WTC11 (cell line): Measurements from ENCODE around the gene ODAD4. TPM values are rescaled to one million over a fixed set of nuclear protein-coding genes. Genes with fewer than 3 reads are reported as not detected.

Source experiments
- ATAC-seq: fragments of 200-7000 bp; cut with Tn5 transposase; 2 replicates; pipeline ENCODE4 v1.10.0; 2021; ENCODE audit warnings: mild to moderate bottlenecking, moderate library complexity
- CTCF ChIA-PET: fragments of 300-600 bp; sonication (Branson Sonifier 250); formaldehyde crosslinking; loops from one replicate; lab custom pipeline; 2021; ENCODE audit warnings: antibody characterized with exemption; lab: Charles Lee
- POLR2A ChIA-PET: fragments of 350-600 bp; sonication (Branson Sonifier 250); formaldehyde crosslinking; loops from one replicate; lab custom pipeline; 2021; ENCODE audit warnings: antibody characterized with exemption; lab: Charles Lee
- DNase-seq: peaks from one replicate; pipeline ENCODE4 v3.0.0; 2021; ENCODE audit warnings: low spot score
- H3K27ac Mint-ChIP-seq: 2 replicates; pipeline ENCODE4 v1.8.0; 2021; ENCODE audit warnings: mixed read lengths
- H3K27me3 Mint-ChIP-seq: 2 replicates; pipeline ENCODE4 v1.8.0; 2021; ENCODE audit warnings: low read depth, mild to moderate bottlenecking, moderate library complexity, mixed read lengths
- H3K36me3 Mint-ChIP-seq: 2 replicates; pipeline ENCODE4 v1.8.0; 2021; ENCODE audit warnings: mixed read lengths
- H3K4me1 Mint-ChIP-seq: 2 replicates; pipeline ENCODE4 v1.8.0; 2022; ENCODE audit warnings: mixed read lengths
- H3K4me3 Mint-ChIP-seq: 2 replicates; pipeline ENCODE4 v1.8.0; 2021; ENCODE audit warnings: mild to moderate bottlenecking, moderate library complexity, mixed read lengths
- H3K9me3 Mint-ChIP-seq: 2 replicates; pipeline ENCODE4 v1.8.0; 2021; ENCODE audit warnings: mixed read lengths
- ATF2 ChIP-seq: sonication (generic); formaldehyde crosslinking; IDR thresholded peaks from 2 replicates; pipeline ENCODE4 v1.8.1; 2022; ENCODE audit warnings: low read depth, missing genetic modification reagents, borderline replicate concordance
- ATF3 ChIP-seq: sonication (generic); formaldehyde crosslinking; conservative IDR thresholded peaks from 2 replicates; pipeline ENCODE4 v1.8.1; 2022; ENCODE audit warnings: mild to moderate bottlenecking, missing genetic modification reagents
- CREM ChIP-seq: sonication (generic); formaldehyde crosslinking; IDR thresholded peaks from 2 replicates; pipeline ENCODE4 v1.8.1; 2022; ENCODE audit warnings: mild to moderate bottlenecking, missing genetic modification reagents, moderate library complexity
- FOXK1 ChIP-seq: sonication (generic); formaldehyde crosslinking; IDR thresholded peaks from 2 replicates; pipeline ENCODE4 v1.8.0; 2022; ENCODE audit warnings: mild to moderate bottlenecking, moderate library complexity, missing genetic modification reagents
- GABPB1 ChIP-seq: sonication (generic); formaldehyde crosslinking; IDR thresholded peaks from 2 replicates; pipeline ENCODE4 v1.8.1; 2023; ENCODE audit warnings: mild to moderate bottlenecking, missing genetic modification reagents
- HMGA2 ChIP-seq: fragments of 250-450 bp; sonication (Bioruptor Pico); IDR thresholded peaks from 2 replicates; pipeline ENCODE4 v1.4.0; 2021; ENCODE audit warnings: mild to moderate bottlenecking, moderate library complexity
- IRF1 ChIP-seq: sonication (generic); formaldehyde crosslinking; IDR thresholded peaks from 2 replicates; pipeline ENCODE4 v1.8.0; 2023; ENCODE audit warnings: missing genetic modification reagents
- JAZF1 ChIP-seq: fragments of 250-450 bp; sonication (Bioruptor Pico); IDR thresholded peaks from 2 replicates; pipeline ENCODE4 v1.9.0; 2021; ENCODE audit warnings: moderate library complexity, mild to moderate bottlenecking, inconsistent platforms
- KAT7 ChIP-seq: sonication (generic); formaldehyde crosslinking; IDR thresholded peaks from 2 replicates; pipeline ENCODE4 v1.8.1; 2023; ENCODE audit warnings: missing genetic modification reagents, mild to moderate bottlenecking, borderline replicate concordance
- NR1H2 ChIP-seq: sonication (generic); formaldehyde crosslinking; IDR thresholded peaks from 2 replicates; pipeline ENCODE4 v1.9.0; 2021; ENCODE audit warnings: mild to moderate bottlenecking, moderate library complexity, missing genetic modification reagents
- SP1 ChIP-seq: sonication (generic); formaldehyde crosslinking; conservative IDR thresholded peaks from 2 replicates; pipeline ENCODE4 v1.8.1; 2022; ENCODE audit warnings: missing genetic modification reagents
- ZBTB21 ChIP-seq: sonication (generic); formaldehyde crosslinking; IDR thresholded peaks from 2 replicates; pipeline ENCODE4 v1.8.1; 2023; ENCODE audit warnings: mild to moderate bottlenecking, missing genetic modification reagents, borderline replicate concordance
- ZNF396 ChIP-seq: fragments of 250-450 bp; sonication (Bioruptor Pico); IDR thresholded peaks from 2 replicates; pipeline ENCODE4 v1.8.0; 2021; ENCODE audit warnings: mild to moderate bottlenecking, moderate library complexity, borderline replicate concordance
- ZNF416 ChIP-seq: fragments of 250-450 bp; sonication (Bioruptor Pico); IDR thresholded peaks from 2 replicates; pipeline ENCODE4 v1.9.0; 2021; ENCODE audit warnings: mild to moderate bottlenecking, inconsistent platforms
- ZNF425 ChIP-seq: fragments of 250-450 bp; sonication (Bioruptor Pico); conservative IDR thresholded peaks from 2 replicates; pipeline ENCODE4 v1.9.0; 2021; ENCODE audit warnings: mild to moderate bottlenecking
- ZNF532 ChIP-seq: fragments of 250-450 bp; sonication (Bioruptor Pico); IDR thresholded peaks from 2 replicates; pipeline ENCODE4 v1.9.0; 2021; ENCODE audit warnings: mild to moderate bottlenecking, borderline replicate concordance
- ZSCAN18 ChIP-seq: fragments of 250-450 bp; sonication (Bioruptor Pico); IDR thresholded peaks from 2 replicates; pipeline ENCODE4 v2.1.2; 2022; ENCODE audit warnings: mild to moderate bottlenecking, moderate library complexity
- total RNA-seq: library from RNA; stranded (reverse); gene quantifications from 3 replicates; pipeline ENCODE4 v1.2.3, GENCODE V29; 2021

Gene ODAD4
- total RNA-seq, 1 experiment from 2014 or later = 1.9 TPM

GRCh38 chr17:41894791-41895331 is 35.6 kb upstream of the ODAD4 start (continued):
- TF ChIP-seq ZNF532 (CRISPR knock-in tag) (no peak), KAT7 (CRISPR knock-in tag) (no peak), ZNF416 (CRISPR knock-in tag) (no peak), ZBTB21 (CRISPR knock-in tag) (no peak), IRF1 (CRISPR knock-in tag) (no peak), ZNF396 (CRISPR knock-in tag) (no peak), SP1 (CRISPR knock-in tag) (no peak), CREM (CRISPR knock-in tag) (no peak), HMGA2 (CRISPR knock-in tag) (no peak), GABPB1 (CRISPR knock-in tag) (no peak), ATF3 (CRISPR knock-in tag) (no peak), JAZF1 (no peak)
- TF ChIP-seq, all 79 proteins: peak for 0

- Mint-ChIP-seq H3K4me3 (no peak overlapping the region), H3K9me3 (no peaks in the 10 kb centered on the region), H3K36me3 (peaks cover 76% of the 10 kb centered on the region), H3K27ac (peak overlapping the region; percentile 21; the same call in 1 of the 2 replicates), H3K4me1 (no peaks in the 10 kb centered on the region), H3K27me3 (no peaks in the 10 kb centered on the region; the same call in 1 of the 2 replicates)
- ChIA-PET POLR2A (no interaction called here), CTCF (interaction anchor here (3.6 kb wide), 1 partner anchor 64 kb away, joined by 13 read pairs; no protein-coding TSS in a partner anchor)
- DNase-seq = no peak
- ATAC-seq = no peak
- TF ChIP-seq ZSCAN18 (CRISPR knock-in tag) (no peak), FOXK1 (no peak), ATF2 (no peak), ZNF425 (CRISPR knock-in tag) (no peak), NR1H2 (CRISPR knock-in tag) (no peak)
These were observed 34.8 kb upstream of the ODAD4 start for GRCh38 chr17:41895617-41896016.
